Smooth muscle cell (in vitro differentiated cells): ENCODE data around the gene CCIN. TPM values are rescaled to one million over a fixed set of nuclear protein-coding genes. Genes with fewer than 3 reads are reported as not detected.
"Not testable (repeated sequence)": the region's sequence is repeated elsewhere in the genome, so short reads cannot be mapped to it uniquely, and the experiment has no call there.

Experiments used
- DNase-seq: peaks from one replicate; lab custom pipeline; 2025; ENCODE audit not compliant: unreplicated experiment; lab: John Stamatoyannopoulos, UW
- H2AFZ ChIP-seq: fragments of 200-600 bp; sonication (generic); 2 replicates; pipeline ENCODE4 v1.6.0; 2016; ENCODE audit warnings: antibody characterized with exemption, low read depth, mild to moderate bottlenecking
- H3F3A ChIP-seq: fragments of 200-600 bp; sonication (generic); 2 replicates; pipeline ENCODE4 v1.6.0; 2017; ENCODE audit warnings: antibody characterized with exemption, low read depth
- H3K27ac ChIP-seq: fragments of 200-600 bp; sonication (generic); 2 replicates; pipeline ENCODE4 v1.5.1; 2016; ENCODE audit warnings: low read depth, mild to moderate bottlenecking
- H3K27me3 ChIP-seq: fragments of 200-600 bp; sonication (generic); 2 replicates; pipeline ENCODE4 v1.6.1; 2016; ENCODE audit warnings: low read depth, mild to moderate bottlenecking
- H3K36me3 ChIP-seq: fragments of 200-600 bp; sonication (generic); 2 replicates; pipeline ENCODE4 v1.5.1; 2016; ENCODE audit warnings: low read depth
- H3K4me1 ChIP-seq: fragments of 200-600 bp; sonication (generic); 2 replicates; pipeline ENCODE4 v1.5.1; 2016; ENCODE audit warnings: low read depth
- H3K4me2 ChIP-seq: fragments of 200-600 bp; sonication (generic); 2 replicates; pipeline ENCODE4 v1.6.0; 2016; ENCODE audit warnings: mild to moderate bottlenecking
- H3K4me3 ChIP-seq: fragments of 200-600 bp; sonication (generic); 2 replicates; pipeline ENCODE4 v1.5.1; 2016; ENCODE audit warnings: mild to moderate bottlenecking
- H3K79me2 ChIP-seq: fragments of 200-600 bp; sonication (generic); 2 replicates; pipeline ENCODE4 v1.6.0; 2016; ENCODE audit warnings: low read depth, mild to moderate bottlenecking
- H3K9ac ChIP-seq: fragments of 200-600 bp; sonication (generic); 2 replicates; pipeline ENCODE4 v1.6.0; 2016; ENCODE audit warnings: low read depth
- H3K9me3 ChIP-seq: fragments of 200-600 bp; sonication (generic); replicated peaks from 2 replicates; pipeline ENCODE4 v1.5.1; 2016; ENCODE audit warnings: low read depth
- H4K20me1 ChIP-seq: fragments of 200-600 bp; sonication (generic); 2 replicates; pipeline ENCODE4 v1.6.0; 2016; ENCODE audit warnings: low read depth
- WGBS: methylation state at CpG from one replicate; pipeline ENCODE4 v1.1.7; 2016; ENCODE audit warnings: low lambda C conversion rate; 5-methylcytosine and 5-hydroxymethylcytosine counted together
- polyA plus RNA-seq: library from polyadenylated mRNA; unstranded; fragments of >200 nt; fragmentation: Nextera tagmentation; extraction: Ambion mirVana; gene quantifications from 2 replicates; pipeline ENCODE4 v1.2.1, GENCODE V29; 2016
- total RNA-seq: library from RNA; depleted of rRNA; stranded (reverse); fragments of >200 nt; gene quantifications from 2 replicates; pipeline ENCODE4 v1.2.3, GENCODE V29; 2014
- TF ChIP-seq, protein P1 (sequence below): fragments of 200-600 bp; sonication (generic); IDR thresholded peaks from 2 replicates; pipeline ENCODE4 v1.5.1; 2017; ENCODE audit warnings: borderline replicate concordance, mild to moderate bottlenecking, antibody characterized with exemption; ENCODE audit not compliant: insufficient read depth, poor library complexity, severe bottlenecking

Gene CCIN
- total and polyA plus RNA-seq, 2 experiments from 2014 or later, result 0.31 to 1.3 TPM

DNA sequence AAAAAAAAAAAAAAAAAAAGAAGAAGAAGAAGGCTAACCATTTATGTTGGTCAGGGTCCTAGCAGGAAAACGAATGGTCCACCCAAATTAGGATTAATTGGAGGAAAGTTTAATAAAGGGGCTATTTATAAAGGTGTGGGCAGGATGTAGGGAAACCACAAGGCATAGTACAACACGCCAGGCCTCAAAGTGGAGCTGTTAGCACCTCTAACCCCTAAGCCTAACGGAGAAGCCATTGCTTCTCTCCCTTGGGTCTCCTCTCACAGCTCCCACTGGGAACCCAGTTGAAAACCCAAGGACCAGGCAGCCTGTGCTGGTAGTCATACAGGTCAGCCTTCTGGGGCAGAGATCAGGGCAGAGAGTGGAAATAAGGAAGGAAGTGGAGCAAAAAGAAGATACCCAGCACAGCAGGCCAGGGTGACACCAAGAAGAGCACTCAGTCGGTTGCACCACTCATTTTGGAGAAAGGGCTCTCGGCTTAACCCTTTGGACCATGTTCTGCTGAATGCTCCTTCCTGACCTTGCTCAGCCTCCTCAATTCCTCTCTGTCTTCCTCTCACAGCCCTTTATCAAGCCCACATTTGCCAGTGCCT, 41.4 kb upstream of the CCIN start:
- Histone ChIP-seq H3K79me2 (no peaks in the 10 kb centered on the region), H3K4me2 (no peak overlapping the region), H3K9me3 (no peaks in the 10 kb centered on the region), H3K9ac (no peak overlapping the region), H3K27me3 (no peaks in the 10 kb centered on the region), H2AFZ (no peak overlapping the region), H3K27ac (no peak overlapping the region), H3K36me3 (peaks cover 13% of the 10 kb centered on the region), H3K4me3 (no peak overlapping the region), H3K4me1 (no peaks in the 10 kb centered on the region), H3F3A (no peaks in the 10 kb centered on the region), H4K20me1 (no peaks in the 10 kb centered on the region)
- DNase-seq, result no peak
- 92% methylated on average over 5 of the region's 5 CpGs for WGBS
- TF ChIP-seq, protein P1, sequence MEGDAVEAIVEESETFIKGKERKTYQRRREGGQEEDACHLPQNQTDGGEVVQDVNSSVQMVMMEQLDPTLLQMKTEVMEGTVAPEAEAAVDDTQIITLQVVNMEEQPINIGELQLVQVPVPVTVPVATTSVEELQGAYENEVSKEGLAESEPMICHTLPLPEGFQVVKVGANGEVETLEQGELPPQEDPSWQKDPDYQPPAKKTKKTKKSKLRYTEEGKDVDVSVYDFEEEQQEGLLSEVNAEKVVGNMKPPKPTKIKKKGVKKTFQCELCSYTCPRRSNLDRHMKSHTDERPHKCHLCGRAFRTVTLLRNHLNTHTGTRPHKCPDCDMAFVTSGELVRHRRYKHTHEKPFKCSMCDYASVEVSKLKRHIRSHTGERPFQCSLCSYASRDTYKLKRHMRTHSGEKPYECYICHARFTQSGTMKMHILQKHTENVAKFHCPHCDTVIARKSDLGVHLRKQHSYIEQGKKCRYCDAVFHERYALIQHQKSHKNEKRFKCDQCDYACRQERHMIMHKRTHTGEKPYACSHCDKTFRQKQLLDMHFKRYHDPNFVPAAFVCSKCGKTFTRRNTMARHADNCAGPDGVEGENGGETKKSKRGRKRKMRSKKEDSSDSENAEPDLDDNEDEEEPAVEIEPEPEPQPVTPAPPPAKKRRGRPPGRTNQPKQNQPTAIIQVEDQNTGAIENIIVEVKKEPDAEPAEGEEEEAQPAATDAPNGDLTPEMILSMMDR, result no peak

DNA sequence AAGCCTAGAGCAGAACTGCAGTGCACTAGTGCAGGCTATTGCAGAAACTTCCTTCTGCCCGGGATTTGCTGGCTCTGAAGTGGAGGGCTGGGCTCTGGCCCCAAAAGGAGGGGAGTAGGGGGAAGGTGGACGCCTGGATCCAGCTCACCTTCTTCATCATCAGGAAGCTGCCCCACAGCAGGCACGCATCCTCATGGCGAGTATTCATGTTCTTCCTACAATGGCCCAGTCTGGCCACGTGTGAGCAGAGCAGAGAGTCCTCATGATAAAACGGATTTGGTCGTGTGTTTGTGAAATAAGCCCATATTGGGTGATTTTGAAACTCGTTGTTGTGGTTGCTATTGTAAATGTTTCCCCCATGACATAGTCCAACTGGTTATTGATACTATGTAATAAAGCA, 40.8 kb upstream of the CCIN start:
- no peaks in the 10 kb centered on the region for H4K20me1 ChIP-seq
- no peak overlapping the region for H2AFZ ChIP-seq
- H3K4me1 ChIP-seq, result no peaks in the 10 kb centered on the region
- WGBS, result 78% methylated on average over 8 of the region's 8 CpGs
- H3K27me3 ChIP-seq, result no peaks in the 10 kb centered on the region
- H3K27ac ChIP-seq, result no peak overlapping the region
- no peak overlapping the region for H3K4me3 ChIP-seq
- no peak overlapping the region for H3K4me2 ChIP-seq
- TF ChIP-seq, protein P1, result no peak
- H3K79me2 ChIP-seq, result no peaks in the 10 kb centered on the region
- no peak for DNase-seq
- H3K9me3 ChIP-seq, result no peaks in the 10 kb centered on the region
- no peak overlapping the region for H3K9ac ChIP-seq
- H3F3A ChIP-seq, result no peaks in the 10 kb centered on the region
- H3K36me3 ChIP-seq, result peaks cover 7% of the 10 kb centered on the region

DNA sequence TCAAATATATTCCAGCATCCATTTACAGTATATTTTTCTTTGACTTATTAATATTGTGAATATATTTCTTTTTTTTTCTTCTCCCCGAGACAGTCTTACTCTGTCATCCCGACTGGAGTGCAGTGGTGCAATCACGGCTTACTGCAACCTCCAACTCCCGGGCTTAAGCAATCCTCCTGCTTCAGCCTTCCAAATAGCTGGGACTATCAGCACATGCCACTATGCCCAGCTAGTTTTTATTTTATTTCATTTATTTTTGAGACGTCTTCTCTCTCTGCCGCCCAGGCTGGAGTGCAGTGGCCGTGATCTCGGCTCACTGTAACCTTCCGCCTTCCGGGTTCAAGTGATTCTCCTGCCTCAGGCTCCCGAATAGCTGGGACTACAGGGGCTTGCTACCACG, 40.0 kb upstream of the CCIN start:
- 91% methylated on average over 12 of the region's 12 CpGs for WGBS
- no peaks in the 10 kb centered on the region for H3K36me3 ChIP-seq
- H4K20me1 ChIP-seq, result no peaks in the 10 kb centered on the region
- TF ChIP-seq, protein P1, result no peak
- no peak overlapping the region for H3K4me2 ChIP-seq
- no peaks in the 10 kb centered on the region for H3K27me3 ChIP-seq
- no peaks in the 10 kb centered on the region for H3K79me2 ChIP-seq
- DNase-seq, result no peak
- H3K9me3 ChIP-seq, result no peaks in the 10 kb centered on the region
- H2AFZ ChIP-seq, result no peak overlapping the region
- no peak overlapping the region for H3K27ac ChIP-seq
- H3K4me3 ChIP-seq, result no peak overlapping the region
- H3K4me1 ChIP-seq, result no peaks in the 10 kb centered on the region
- no peak overlapping the region for H3K9ac ChIP-seq
- no peaks in the 10 kb centered on the region for H3F3A ChIP-seq

DNA sequence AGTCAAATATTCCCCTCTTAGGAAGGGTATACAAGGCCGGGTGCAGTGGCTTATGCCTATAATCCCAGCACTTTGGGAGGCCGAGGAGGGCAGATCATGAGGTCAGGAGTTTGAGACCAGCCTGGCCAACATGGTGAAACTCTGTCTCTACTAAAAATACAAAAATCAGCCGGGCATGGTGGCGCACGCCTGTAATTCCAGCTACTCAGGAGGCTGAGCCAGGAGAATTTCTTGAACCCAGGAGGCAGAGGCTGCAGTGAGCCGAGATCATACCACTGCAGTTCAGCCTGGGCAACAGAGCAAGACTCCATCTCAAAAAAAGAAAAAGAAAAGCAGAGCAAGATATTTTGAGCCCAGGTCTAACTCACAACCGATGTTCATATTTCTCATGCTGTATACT, 37.5 kb upstream of the CCIN start:
- not testable (repeated sequence) for DNase-seq, H3K4me1 ChIP-seq, H3K9ac ChIP-seq, H3K79me2 ChIP-seq, H3K27ac ChIP-seq, H3K27me3 ChIP-seq, H3K36me3 ChIP-seq, H3F3A ChIP-seq, H2AFZ ChIP-seq, H4K20me1 ChIP-seq, H3K9me3 ChIP-seq, H3K4me2 ChIP-seq, H3K4me3 ChIP-seq
- WGBS, result 95% methylated on average over 7 of the region's 7 CpGs
